HG03432 (cell line): ENCODE measurements around the gene RWDD1.
"Not testable (repeated sequence)": the region's sequence is repeated elsewhere in the genome, so short reads cannot be mapped to it uniquely, and the experiment has no call there.

ENCODE experiments used
- ATAC-seq: cut with Tn5 transposase; IDR thresholded peaks from one replicate; pipeline ENCODE4 v1.9.1; 2021; ENCODE audit warnings: mild to moderate bottlenecking, moderate library complexity; ENCODE audit not compliant: unreplicated experiment

The RWDD1 gene

GRCh38 chr6:116604868-116605267, 33.6 kb downstream of the RWDD1 start:
- not testable (repeated sequence) for ATAC-seq

GRCh38 chr6:116605935-116606334, 34.6 kb downstream of the RWDD1 start:
- no peak for ATAC-seq

GRCh38 chr6:116611056-116611455, 39.8 kb downstream of the RWDD1 start:
- ATAC-seq = no peak

- peak; percentile 99 for ATAC-seq
These were observed 44.8 kb downstream of the RWDD1 start, which contains the start of gene RSPH4A for GRCh38 chr6:116615937-116616736. Gene RSPH4A, plus strand, starts transcription at chr6:116616479. Its CDS starts 145 bp downstream, at chr6:116616624.

GRCh38 chr6:116616737-116617053, 45.4 kb downstream of the RWDD1 start:
- peak; percentile 39 for ATAC-seq

- ATAC-seq = no peak
These were observed 52.9 kb downstream of the RWDD1 start for GRCh38 chr6:116624036-116624805.

- ATAC-seq = no peak
These were observed 54.6 kb downstream of the RWDD1 start for GRCh38 chr6:116625872-116626271.

- no peak for ATAC-seq
These were observed 58.3 kb downstream of the RWDD1 start for GRCh38 chr6:116629563-116629981.

GRCh38 chr6:116631379-116631990, 60.2 kb downstream of the RWDD1 start:
- ATAC-seq = peak; percentile 79

GRCh38 chr6:116633685-116634084, 62.4 kb downstream of the RWDD1 start:
- no peak for ATAC-seq
